ENCODE measurements around the gene EIF2AK2.

Gene EIF2AK2

DNA sequence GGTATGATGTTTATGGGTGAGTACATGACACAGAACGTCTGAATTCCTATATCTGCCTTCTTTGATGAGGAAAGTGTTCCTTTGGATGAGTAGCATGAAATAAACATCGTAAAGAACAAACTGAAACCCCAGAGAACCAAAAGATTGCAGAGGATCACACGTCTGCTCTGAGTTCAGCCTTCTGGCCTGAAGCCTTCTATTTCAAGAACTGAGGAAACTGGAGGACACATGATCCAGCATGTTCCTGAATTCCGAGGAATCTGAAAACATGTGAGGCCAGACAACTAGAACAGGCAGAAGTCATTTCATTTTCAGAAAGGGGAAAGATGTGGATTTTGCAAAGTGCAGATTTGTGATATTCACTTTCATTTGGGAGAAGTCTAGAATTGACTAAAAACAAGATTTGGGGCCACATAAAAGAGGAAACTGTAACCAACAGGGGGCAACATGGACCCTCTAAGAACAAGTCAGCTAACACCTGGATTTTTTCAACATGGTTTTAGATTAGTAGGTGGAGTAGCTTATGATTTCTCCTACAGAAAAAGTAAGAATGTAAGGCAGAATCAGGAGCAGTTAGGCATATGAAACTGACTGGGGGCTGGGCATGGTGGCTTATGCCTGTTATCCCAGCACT is 23.3 kb upstream of the EIF2AK2 start:
- peak overlapping the region in 2 of 21 experiments; percentile 6 to 38 for H3K27ac ChIP-seq
- no peak overlapping the region for H3K4me3 ChIP-seq

DNA sequence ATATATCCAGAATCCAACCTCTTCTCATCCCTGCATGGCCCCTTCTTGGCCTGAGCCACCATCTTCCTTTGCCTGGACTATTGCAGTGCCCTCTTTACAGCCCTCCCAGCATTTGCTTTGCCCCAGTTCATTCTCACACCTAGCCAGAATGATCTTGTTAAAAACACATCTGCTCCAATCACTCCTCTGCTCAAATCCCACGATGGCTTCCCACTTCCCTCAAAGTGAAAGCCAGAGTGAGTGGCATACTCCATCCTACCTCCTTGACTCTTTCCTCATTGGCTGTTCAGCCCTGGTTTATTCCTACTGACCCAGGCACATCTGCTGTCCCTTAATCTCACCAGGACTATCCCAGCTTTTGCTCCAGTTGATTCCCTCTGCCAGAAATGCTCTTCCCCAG is 17.0 kb upstream of the EIF2AK2 start:
- Histone ChIP-seq H3K27ac (no peak overlapping the region), H3K4me3 (no peak overlapping the region)

DNA sequence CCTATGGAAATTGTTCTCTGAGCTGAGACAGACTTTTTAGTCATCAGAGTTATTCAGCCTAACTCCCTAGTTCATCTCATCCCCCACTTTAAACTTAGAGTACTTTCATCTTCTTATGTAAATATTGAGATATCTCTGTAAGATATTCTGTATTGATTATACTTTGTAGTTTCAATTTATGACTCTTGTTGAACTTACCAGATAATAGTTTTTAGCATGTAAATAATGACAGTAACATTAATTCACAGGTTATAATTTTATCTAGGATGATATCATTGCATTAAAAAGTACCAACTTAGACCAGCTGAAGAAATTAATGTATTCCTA is 14.8 kb upstream of the EIF2AK2 start:
- H3K27ac ChIP-seq, result no peak overlapping the region
- H3K4me3 ChIP-seq, result no peak overlapping the region

DNA sequence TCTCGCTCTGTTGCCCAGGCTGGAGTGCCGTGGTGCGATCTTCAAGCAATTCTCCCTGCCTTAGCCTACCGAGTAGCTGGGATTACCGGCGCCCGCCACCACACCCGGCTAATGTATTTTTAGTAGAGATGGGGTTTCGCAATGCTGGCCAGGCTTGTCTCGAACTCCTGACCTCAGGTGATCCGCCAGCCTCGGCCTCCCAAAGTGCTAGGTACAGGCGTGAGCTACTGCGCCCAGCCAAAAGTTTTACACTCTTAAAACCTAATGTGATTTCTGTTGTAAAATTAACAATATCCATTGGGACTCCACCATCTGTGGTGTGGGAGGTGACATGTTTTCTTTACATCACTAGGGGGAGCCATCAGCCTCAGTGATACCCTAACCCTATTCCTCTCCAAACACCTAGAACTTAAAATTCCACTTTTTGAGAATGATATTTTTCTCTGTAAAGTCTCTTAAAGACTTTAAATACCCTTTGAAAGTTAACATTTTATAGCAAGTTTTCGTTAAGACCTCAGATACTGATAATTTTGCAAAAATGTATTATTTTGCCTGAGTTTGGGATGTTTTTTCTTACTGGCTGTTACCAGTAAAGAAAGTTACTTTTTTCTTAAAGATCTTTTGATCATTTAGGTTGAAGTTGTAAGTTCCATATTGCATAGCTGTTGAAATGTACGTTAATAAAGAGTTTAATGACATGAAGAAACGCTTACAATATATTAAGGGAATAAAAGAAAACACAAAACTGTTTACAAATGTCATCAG is 11.6 kb upstream of the EIF2AK2 start:
- H3K27ac ChIP-seq, result no peak overlapping the region
- H3K4me3 ChIP-seq, result no peak overlapping the region

DNA sequence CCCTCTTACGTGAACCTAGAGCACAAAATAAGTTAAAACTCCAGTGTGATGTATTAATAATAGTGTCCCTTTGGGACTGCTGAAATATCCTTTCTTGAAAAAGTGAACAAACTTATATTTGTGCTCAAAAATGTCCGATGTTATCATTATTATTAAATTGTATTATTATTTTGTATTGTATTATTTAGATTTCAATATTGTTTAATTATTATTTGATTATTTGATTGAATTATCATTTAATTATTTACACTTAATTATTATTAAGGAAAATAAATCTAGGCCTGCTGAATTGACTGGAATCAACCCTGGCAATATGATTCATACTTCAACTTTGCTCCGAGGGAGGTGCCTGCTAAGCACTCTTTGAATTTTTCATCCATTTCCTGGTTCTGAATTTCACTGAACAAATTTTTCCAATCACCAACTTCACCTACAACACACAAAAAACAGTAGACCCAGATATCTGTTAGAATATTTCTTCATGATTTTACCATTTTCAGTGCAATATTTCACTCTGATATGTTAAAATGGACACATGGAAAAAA is 10.9 kb upstream of the EIF2AK2 start:
- H3K27ac ChIP-seq, result no peak overlapping the region
- H3K4me3 ChIP-seq, result no peak overlapping the region

DNA sequence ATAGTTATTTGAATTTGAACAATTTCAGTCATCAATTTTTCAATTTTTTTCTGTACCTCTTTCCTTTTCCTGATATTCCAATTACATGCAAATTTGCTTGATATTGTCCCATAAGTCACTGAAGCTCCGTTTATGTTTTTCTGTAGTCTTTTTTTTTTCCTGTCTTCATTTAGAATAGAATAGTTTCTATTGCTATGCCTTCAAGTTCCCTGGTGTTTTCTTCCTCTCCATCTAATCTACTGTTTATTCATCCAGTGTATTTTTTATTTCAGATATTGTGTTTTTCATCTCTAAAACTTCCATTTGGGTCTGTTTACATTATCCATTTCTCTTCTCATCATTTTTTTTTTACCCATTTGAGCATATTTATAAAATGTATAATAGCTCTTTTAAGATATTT is 8.0 kb upstream of the EIF2AK2 start:
- H3K4me3 ChIP-seq, result no peak overlapping the region
- H3K27ac ChIP-seq, result no peak overlapping the region

DNA sequence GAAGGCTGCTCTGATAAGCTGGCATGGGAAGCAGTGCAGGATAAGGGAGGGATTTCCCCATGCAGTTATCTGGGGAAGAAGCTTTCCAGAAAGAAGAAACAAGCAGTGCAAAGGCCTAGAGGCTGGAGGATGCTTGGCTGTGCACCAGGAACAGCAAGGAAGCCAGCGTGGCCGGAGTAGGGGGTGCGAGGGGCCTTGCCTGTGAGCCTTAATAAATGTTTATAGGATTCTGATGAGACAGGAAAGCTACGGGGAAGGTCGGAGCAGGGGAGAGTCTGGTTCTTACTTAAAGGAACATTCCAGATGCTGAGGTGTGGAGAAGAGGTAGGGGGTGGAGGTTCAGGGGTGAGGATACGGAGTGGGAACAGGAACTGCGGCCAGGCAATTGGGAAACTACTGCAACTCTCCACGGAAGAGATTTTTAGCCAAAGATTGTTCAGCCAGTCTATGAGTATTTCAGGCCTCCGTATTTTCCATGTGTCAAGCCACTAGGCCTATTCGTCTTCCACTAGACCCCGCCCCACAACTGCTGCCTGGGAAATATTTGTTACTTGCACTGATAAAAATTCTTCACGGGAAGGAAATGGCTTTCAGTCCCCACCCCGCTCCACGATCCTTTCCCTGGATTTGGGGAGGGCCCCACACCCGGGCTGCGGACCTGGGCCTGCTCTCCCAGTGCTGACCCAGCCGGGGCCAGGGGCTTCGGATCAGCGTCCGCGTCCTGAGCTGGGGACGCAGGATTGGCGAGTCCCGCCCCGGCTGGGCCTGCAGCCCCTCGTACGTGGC is 516 bp downstream of the EIF2AK2 start:
- H3K27ac ChIP-seq, result peak overlapping the region; percentile 47 to 98 (median 91)
- peak overlapping the region; percentile 83 to 96 (median 91) for H3K4me3 ChIP-seq

DNA sequence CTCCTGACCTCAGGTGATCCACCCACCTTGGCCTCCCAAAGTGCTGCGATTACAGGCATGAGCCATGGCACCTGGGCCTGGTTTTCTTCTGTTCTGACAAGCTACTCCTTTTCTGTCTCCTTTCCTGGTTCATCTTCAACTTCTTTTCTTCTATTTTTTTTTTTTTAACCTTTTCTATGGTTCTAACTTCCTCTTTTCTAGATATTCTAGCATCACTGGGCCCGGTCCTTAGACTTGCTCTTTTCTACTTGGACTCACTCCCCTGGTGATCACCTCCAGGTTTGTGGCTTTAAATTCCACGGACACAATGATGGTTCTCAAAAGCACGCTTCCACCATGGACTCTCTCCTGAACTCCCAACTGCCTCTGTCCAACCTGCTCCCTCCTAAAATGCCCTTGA is 2.0 kb downstream of the EIF2AK2 start:
- H3K27ac ChIP-seq, result no peak overlapping the region
- H3K4me3 ChIP-seq, result no peak overlapping the region

DNA sequence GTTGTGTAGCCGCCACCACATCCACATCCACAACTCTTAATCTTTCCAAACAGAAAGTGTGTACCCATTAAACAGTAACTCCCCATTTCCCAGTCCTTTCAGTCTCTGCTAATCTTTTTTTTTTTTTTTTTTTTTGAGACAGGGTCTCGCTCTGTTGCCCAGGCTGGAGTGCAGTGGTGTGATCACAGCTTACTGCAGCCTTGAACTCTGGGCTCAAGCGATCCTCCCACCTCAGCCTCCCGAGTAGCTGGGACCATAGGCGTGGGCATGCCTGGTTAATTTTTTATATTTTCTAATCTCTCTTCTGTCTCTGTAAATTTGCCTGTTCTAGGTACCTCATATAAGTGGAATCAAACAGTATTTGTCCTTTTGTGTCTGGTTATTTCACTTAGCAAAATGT is 3.6 kb downstream of the EIF2AK2 start:
- Histone ChIP-seq H3K27ac (no peak overlapping the region), H3K4me3 (no peak overlapping the region)

DNA sequence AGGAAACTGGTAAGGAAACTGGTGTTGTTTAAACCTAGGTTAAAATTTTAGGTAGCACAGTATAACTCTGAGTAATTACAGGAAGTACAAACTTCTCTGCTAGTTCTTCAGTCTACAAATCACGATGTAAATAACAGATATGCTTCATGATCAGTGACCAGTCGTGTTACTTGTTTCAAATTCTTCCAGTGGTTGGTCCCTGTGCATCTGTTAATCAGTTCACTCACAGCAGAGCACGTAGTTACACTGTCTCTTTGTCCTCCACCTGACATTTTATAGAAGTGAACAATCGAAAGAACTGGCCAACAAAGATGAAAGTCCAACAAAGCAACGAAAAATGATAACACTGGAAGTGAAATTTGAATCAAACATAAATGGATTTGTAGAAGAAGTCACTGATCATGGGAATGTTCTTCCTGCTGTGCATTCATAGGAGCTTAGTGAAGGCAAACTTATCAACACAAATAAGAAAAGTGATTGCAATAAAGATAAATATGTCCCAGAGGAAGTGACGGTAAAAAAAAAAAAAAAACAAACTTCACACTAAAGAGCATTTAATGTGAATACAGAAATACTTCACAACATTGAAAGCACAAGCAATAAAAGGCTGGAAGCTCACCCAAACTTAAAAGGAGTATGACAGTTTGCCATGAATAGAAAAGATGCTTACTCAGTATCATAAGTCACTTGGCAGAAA is 7.0 kb downstream of the EIF2AK2 start:
- peak overlapping the region in 1 of 21 experiments; percentile 18 for H3K27ac ChIP-seq

DNA sequence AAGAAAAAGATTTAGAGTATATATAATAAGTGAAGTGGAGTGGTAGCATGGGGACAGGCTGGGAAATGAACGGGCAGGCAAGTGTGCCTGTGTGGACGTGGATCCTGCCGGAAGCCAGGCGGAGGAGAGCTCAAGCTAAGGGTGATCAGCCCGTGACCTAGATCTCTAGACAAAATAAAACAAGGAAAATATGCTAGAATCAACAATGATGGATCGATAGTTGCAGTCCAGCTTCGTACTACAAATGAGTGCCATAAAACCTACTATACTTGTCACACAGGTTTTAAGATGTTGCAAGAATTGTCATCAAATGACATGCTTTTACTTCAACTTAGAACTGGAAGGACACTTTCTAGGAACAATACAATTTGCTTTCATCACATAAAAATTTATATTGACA is 8.5 kb downstream of the EIF2AK2 start:
- no peak overlapping the region for H3K4me3 ChIP-seq

More for the DNA sequence above, 7.0 kb downstream of the EIF2AK2 start:
- H3K4me3 ChIP-seq, result no peak overlapping the region

DNA sequence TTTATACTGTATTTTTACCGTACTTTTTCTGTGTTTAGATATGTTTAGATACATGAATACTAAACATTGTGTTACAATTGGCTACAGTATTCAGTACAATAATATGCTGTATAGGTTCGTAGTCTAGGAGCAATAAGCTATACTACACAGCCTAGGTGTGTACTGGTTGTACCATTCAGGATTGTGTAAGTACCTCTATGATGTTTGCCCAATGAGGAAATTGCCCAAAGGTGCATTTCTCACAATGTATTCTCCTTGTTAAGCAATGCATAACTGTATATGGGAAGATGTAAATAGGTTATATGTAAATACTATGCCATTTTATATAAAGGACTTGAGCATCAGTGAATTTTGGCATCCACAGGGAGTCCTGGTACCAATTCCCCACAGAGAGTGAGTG is 10.7 kb downstream of the EIF2AK2 start:
- no peak overlapping the region for H3K4me3 ChIP-seq
- H3K27ac ChIP-seq, result no peak overlapping the region

More for the DNA sequence above, 8.5 kb downstream of the EIF2AK2 start:
- H3K27ac ChIP-seq, result no peak overlapping the region

DNA sequence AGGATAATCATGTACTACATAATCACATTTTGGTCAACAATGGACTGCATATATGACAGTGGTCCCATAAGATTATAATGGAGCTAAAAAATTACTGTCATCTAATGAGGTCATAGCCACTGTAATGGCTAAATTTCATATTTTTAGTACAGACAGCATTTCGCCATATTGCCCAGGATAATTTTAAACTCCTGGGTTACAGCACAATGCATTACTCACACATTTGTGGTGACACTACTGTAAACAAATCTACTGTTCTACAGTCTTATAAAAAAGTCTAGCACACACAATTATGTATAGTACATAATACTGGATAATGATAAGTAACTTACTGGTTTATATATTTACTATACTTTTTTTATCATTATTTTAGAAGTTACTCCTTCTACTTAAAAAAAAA is 12.8 kb downstream of the EIF2AK2 start:
- H3K27ac ChIP-seq, result no peak overlapping the region
- H3K4me3 ChIP-seq, result no peak overlapping the region

DNA sequence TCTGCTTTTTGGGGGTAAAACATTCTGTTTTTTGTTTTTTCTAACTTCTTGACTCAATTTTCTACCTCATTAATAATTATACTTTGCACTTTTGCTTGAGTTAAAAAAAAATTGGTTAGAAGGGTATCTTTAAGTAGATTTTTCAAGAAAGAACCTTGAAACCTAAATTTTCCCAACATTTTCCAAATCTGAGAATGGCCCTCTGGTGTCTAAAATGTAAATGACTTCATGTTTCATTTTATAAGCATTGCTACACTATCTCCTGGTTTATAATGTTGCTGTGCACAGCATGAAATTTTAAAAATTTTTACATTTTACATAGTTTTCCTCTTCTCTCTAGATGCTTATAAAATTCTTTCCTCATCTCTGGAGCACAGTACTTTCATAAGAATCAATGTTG is 14.2 kb downstream of the EIF2AK2 start:
- Histone ChIP-seq H3K4me3 (no peak overlapping the region), H3K27ac (no peak overlapping the region)

DNA sequence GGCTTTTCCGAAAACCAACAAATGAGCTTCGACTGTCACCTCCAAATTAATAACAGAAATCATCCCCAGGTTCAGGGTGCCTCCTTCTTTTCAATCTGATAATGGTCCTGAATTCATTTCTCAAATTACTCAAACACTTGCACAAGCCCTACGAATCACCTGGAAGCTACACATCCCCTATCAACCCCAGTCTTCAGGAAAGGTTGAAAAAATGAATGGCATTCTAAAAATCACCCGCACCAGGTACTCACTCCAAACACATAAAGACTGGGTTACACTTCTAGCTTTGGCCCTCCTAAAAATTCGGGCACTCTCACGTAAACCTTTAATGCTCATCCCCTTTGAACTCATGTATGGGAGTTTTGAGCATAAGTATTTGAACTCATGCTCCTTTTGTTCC is 23.9 kb downstream of the EIF2AK2 start:
- no peak overlapping the region for H3K27ac ChIP-seq
- no peak overlapping the region for H3K4me3 ChIP-seq

DNA sequence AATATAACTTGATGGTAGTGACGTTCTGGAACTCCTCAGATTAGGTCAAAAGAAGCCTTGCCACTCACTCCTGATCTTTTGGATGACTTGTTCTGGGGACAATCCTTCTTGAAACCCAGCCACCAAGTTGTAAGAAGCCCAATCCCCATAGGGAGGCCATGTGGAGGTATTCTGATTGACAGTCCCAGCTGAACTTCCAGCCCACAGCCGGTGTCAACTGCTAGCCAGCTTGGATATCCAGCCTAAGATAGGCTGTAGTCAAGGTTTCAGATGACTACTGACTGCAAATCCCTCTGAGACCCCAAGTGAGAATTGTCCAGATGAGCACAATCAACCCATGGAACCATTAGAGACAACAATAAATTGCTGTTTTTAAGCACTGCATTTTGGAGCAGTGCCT is 31.4 kb downstream of the EIF2AK2 start:
- H3K27ac ChIP-seq, result no peak overlapping the region
- H3K4me3 ChIP-seq, result no peak overlapping the region

DNA sequence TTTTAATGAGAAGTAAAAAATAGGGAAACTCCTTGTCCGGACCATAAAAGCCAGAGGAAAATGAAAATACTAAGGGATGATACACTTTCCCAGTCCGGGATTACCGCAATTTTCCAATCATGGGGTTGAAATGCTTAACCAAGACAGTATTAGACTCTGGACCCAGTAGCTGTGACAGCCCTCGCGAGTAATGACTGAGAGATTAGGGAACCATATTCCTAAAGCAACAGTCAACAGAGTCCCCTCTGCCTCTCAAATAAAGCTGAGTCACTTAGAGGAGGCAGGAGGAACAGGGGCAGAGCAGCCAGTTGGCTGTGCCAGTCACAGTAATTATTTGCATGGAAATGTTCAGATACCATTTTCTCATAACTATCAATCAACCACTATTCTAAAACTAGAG is 37.6 kb downstream of the EIF2AK2 start:
- H3K27ac ChIP-seq, result no peak overlapping the region

DNA sequence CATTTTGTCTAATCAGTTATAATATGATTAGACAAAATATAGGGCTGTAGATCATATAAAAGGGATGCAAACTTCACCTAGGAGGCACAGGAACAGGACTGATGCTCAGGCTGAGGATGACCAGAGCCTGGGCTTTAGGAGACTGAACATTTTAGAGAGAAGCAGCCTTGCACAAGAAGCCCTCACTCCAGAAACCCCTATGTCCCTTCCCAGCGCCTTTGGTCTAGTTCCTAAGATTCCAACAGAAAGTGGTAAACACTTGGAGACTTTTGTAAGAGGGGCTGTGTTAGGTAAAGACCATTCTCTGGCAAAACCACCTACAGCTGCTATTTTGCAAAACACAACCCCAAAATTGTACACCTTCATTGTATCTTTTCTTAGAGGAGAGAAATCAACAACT is 39.2 kb downstream of the EIF2AK2 start:
- Histone ChIP-seq H3K27ac (no peak overlapping the region), H3K4me3 (no peak overlapping the region)

More for the DNA sequence above, 37.6 kb downstream of the EIF2AK2 start:
- no peak overlapping the region for H3K4me3 ChIP-seq

DNA sequence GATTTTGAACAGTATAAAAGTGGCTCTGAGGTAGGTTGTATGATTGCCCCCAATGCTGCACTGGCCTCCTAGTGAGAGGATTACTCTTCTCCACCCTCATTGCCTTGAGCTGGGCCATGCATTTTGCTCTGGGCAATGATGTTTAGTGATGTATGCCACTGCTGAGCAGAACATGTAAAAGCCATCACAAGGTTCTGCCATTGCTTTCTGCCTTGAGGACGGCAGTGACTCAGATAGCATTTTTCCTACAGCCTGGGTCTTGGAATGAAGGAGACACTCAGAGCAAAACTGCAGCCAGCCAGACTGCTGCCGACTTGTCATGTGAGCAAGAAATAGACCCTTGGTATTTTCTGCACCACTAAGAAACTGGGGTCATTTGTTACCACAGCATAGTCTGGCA is 44.8 kb downstream of the EIF2AK2 start:
- Histone ChIP-seq H3K27ac (no peak overlapping the region), H3K4me3 (no peak overlapping the region)

Measured in skin epidermis (tissue), 12 donors.